Hepatocyte (in vitro differentiated cells): ENCODE data around the gene HMG20A.

Experiments used
- CTCF ChIP-seq: fragments of 200-600 bp; sonication (generic); IDR thresholded peaks from 2 replicates; pipeline ENCODE4 v1.5.1; 2016; ENCODE audit warnings: antibody characterized with exemption, mild to moderate bottlenecking; ENCODE audit not compliant: poor library complexity
- EZH2 ChIP-seq: fragments of 200-600 bp; sonication (generic); IDR thresholded peaks from 2 replicates; pipeline ENCODE4 v1.6.1; 2016; ENCODE audit warnings: antibody characterized with exemption, mild to moderate bottlenecking, borderline replicate concordance
- EZH2phosphoT487 ChIP-seq: fragments of 200-600 bp; sonication (generic); IDR thresholded peaks from one replicate; pipeline ENCODE4 v1.6.1; 2018; ENCODE audit warnings: antibody characterized with exemption, mild to moderate bottlenecking, low read depth, moderate library complexity; ENCODE audit not compliant: unreplicated experiment, severe bottlenecking

GRCh38 chr15:77474310-77474988 is 53.8 kb downstream of the HMG20A start:
- no peak for TF ChIP-seq EZH2phosphoT487
- no peak for TF ChIP-seq CTCF
- TF ChIP-seq EZH2: no peak
